HG02623 (cell line): ENCODE data around the gene SMAD1.
A peak's percentile ranks its signal among the peaks of the same experiment; 100 is the strongest.
"Not testable (repeated sequence)": the region's sequence is repeated elsewhere in the genome, so short reads cannot be mapped to it uniquely, and the experiment has no call there.

Experiments
- ATAC-seq: cut with Tn5 transposase; IDR thresholded peaks from one replicate; pipeline ENCODE4 v1.9.1; 2021; ENCODE audit warnings: moderate library complexity; ENCODE audit not compliant: unreplicated experiment

SMAD1 gene

DNA sequence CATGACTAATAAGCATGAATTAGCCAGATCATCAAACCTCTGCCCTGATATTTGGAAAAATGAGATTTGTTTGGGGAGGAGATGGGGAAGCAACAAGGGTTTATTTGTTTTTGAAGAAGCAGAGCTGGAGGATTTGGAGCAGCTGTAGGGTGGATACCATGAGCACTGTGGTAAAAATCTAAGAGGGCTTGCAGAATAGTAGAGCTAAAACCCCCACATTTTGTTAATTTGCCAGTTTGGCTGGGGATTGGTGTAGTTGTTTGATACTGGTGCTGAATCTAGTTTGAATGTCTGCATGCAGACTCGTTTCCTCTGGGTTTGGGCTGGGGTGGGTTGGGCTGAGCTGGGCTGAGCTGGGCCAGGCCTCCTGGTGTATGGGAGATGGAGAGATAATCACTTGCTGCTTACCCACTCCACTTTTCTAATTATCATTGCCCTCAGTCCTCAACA, 43.7 kb downstream of the SMAD1 start:
- ATAC-seq, result no peak

DNA sequence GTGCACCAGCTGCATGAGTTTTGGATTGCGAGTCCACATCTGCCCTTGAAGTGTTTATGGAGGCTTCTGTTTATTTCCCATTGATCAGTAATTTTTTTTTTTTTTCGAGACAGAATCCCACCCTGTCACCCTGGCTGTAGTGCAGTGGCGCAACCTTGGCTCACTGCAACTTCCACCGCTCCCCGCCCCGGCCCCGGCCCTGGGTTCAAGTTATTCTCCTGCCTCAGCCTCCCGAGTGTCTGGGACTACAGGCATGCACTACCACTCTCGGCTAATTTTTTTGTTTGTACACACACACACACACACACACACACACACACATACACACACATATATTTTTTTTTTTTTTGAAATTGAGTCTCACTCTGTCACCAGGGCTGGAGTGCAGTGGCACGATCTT, 46.1 kb downstream of the SMAD1 start:
- no peak for ATAC-seq

DNA sequence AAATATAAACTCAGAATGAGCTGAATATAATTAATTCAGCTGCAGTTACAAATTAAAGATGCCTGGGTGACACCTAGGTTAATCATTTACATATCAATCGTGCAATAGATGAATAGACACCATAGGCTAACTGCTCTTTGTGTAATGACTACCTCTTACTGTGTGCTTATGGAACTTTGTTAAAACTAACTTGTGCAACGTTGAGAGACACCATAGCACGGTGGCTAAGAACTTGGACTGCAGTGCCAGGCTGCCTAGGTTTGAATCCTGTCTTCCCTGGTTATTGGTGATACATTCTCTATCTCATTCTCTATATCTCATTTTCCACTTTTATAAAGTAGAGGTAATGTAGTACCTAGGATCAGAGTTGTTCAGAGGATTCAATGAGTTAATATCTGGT, 46.9 kb downstream of the SMAD1 start:
- no peak for ATAC-seq

DNA sequence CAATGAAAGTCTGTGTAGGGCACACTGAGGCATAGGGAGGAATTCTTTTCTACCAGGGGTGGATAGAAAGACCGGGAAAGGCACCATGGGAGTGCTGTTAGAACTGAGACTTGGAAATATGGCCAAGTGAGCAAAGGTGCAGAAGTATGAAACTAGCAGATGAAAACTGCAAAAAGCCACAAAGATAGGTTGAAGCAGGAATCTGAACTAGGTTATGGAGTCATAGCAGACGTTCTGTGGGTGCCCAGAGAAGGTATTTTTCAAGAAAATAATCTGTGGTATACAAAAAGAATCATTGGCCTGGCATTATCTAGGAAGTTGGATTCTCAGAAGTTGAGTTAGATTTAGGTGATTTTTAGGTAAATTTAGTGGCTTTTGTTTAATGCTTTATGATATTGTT, 48.5 kb downstream of the SMAD1 start:
- no peak for ATAC-seq

DNA sequence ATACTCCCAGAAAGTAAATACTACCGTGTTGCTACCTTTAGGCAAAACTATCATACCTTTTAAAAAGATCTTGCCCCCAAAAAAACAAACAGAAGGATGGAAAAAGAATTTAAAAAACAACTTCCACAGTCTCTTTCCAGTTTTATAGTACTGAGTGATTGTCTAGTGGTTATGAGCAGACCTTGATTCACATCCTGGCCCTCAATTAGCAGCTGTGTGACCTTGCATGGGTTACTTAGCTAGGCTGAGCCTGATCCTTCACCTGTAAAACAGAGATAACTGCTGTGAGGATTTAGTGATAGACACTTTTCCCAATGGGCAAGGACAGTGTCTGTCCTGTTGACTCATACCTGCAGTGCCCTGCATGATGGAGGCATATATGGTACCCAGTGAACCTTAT, 49.0 kb downstream of the SMAD1 start:
- no peak for ATAC-seq

DNA sequence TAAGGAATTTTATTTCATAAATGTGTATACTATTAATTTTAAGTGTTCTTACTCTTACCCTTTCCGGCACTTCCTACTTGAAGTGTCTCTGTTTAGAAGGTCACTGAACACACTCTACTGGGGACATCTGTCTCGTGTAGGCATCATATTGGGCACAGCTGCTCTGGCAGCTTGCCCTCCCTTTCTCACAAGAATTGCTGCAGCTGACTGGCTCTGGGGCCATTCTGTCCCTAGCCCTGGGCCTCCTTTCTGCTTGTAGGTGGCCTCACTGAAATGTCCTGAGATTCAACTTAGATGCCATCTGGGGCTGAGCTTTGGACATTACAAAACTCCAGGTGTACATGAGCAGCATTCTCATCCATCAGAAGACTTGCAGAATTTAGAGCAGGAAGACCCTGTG, 49.6 kb downstream of the SMAD1 start:
- ATAC-seq, result no peak

DNA sequence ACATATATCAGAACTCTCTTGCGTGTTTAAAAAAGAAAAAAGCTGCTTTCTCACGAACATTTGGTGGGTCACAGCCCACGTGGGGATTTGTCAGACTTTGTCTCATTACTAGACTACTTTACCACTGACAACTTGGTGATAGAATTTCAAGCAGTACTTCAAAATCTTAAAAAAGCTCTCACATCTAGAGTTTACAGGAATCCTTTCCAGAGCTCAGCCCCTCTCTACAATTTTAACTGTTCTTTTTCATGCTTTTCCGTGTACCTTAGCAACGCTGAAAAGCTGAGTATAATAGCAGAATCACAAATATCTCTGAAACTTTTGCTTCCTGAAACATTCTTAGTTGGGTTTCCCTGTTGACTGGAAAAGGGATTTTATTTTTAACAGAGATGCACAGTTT, 50.2 kb downstream of the SMAD1 start:
- ATAC-seq, result no peak

DNA sequence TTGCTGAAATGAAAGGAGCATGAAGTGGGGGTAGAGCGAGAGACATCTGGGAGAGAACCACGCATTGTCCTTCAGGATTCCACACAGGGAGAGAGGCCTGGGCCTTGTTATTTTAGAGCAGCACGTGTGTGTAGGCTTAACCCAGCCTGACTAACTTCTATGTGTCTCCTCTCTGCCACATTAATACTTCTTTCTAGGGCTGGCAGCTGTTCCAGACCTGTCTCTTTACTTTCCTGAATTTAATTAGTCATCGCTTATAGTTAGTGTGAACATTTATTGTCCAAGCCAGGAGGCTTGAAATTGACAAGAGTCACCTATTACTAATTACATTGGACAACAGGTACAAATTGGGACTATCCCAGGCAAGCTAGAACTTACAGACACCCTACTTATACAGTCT, 51.3 kb downstream of the SMAD1 start:
- ATAC-seq, result no peak

DNA sequence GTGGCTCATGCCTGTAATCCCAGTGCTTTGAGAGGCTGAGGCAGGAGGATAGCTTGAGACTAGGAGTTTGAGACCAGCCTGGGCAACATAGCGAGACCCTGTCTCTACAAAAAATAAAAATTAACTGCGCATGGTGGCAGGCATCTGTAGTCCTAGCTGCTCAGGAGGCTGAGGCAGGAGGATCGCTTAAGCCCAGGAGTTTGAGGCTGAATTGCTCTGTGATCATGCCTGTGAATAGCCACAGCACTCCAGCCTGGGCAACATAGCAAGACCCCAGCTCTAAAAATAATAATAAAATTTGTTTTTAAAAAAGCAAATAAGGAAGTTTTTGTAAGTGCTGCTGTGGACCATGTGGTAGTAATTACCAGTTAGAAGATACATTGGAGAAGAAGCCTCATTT, 51.8 kb downstream of the SMAD1 start:
- ATAC-seq, result not testable (repeated sequence)

DNA sequence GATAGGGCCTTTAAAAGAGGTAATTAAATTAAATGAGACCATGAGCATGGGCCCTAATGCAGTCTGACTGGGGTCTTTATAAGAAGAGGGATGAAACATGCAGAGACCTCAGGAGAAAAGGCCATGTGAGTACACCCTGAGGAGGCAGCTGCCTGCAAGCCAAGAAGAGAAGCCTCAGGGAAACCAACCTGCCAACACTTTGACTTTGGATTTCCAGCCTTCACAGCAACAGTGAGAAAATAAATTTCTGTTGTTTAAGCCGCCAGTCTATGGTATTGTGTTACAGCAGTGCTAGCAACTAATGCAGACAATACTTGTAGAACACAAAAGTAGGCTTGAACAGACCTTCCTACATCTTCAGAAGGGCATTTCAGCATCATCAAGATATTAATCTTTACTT, 52.3 kb downstream of the SMAD1 start:
- no peak for ATAC-seq

DNA sequence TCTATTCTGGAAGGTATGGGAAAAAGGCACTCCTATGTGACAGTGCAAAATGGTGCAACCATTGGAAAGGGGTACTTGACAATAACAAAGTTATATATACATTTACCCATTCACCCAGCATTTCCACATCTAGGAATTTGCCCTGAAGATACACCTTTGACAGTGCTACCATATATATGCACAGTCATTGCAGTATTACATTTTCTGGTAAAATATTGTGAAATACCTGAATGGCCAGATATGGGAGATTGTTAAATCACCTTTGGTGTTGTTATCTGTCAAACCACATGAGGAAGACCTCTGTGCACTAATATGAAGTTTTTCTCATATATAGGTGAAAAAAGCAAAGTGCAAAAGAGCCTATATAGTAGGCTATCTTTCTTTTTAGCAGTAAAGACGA, 53.5 kb downstream of the SMAD1 start:
- no peak for ATAC-seq

DNA sequence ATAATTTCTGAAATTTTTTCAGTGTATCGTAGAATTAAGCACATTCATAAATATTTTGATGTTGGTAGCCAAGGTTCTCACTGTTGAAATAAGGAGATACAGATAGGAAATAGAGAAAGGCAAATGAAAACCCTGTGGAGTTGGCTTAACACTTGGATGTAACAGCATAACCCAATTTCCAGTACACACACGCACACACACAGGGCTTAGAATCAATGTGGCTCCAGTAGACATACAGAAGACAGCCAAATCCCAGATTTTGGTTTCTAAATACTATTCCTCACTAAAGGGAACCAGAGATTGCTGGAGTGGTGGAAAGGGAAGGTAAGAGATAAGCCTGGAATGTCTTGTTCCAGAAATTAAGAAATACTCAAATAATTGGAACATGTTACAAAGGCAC, 54.4 kb downstream of the SMAD1 start:
- no peak for ATAC-seq

DNA sequence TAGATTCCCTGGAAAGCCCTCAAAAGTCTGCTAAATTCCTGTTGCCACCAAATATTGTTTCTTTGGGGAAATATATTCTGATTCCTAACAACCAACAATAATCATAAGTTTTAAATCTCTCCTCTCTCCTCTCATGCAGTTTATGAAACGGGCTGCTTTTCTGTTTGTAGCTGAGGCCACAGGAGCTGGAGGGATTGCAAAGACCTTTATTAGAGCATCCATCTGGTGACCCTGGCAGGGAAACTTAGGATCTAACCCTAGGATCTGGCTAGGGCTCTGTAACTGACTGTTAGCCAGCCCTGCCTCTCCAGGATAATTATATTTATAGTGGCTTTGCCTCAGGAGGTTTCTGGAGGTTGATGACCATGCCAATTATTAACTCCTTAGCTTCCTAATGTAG, 56.9 kb downstream of the SMAD1 start:
- ATAC-seq, result no peak

DNA sequence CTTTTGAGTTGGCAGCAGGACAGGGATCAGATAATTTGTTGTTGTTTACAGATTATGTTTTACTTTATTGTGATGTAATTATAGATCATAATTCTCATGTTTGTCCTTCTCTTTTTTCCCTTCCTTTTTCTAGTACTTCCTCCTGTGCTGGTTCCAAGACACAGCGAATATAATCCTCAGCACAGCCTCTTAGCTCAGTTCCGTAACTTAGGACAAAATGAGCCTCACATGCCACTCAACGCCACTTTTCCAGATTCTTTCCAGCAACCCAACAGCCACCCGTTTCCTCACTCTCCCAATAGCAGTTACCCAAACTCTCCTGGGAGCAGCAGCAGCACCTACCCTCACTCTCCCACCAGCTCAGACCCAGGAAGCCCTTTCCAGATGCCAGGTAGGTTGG, 58.0 kb downstream of the SMAD1 start:
- no peak for ATAC-seq

DNA sequence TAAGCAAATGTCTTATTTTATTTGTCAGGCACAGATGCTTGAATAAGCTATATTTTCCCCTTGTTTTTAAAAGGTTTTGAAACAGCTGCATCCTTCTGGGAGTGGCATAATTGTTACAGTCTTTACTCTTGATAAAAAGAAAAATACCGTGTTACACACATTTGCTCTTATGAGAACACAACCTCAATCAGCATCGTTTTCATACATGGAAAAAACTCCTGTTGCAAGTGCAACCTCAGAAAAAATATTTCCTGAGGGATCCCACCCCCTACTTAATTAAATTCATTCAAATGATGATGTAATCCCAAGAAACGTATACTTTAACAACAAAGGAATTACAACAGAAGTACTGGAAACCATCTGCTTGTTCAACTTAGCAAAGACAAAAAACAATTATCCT, 58.6 kb downstream of the SMAD1 start:
- no peak for ATAC-seq

DNA sequence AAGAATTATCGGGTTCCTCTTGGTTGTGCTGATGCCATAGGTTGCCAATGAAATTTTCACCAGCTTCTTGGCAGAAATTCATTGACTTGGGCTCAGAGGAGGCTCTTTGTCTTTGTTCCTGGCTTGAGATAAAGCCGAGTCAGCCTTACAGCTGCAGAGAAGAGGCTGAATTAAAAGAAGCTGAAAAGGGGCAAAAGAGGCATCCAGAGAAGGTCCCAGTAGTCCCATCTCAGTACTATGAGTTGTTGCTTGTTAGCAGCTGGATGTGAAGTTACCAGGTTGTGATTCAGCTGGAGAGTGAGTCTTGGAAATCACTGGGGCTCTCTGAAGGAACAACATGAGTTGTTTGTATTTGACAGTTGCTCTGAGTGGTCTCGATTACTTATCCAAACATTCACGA, 59.7 kb downstream of the SMAD1 start:
- ATAC-seq, result no peak

DNA sequence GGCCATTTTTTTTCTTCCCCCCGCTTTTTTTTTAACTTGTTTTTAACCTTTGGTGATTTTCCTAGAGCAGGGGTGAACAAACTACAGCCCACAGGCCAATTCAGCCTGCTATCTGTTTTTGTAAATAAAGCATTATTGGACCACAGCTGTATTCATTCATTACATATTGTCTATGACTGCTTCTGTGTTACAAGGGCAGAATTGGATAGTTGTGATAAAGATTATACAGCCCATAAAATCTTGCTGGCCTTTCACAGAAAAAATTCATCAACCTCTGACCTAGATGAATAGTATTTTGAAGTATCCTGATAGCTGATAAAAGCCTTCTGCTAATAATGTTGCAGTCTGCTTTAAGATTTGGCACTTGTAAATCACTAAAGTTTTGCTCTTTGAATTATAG, 63.4 kb downstream of the SMAD1 start:
- ATAC-seq, result no peak

DNA sequence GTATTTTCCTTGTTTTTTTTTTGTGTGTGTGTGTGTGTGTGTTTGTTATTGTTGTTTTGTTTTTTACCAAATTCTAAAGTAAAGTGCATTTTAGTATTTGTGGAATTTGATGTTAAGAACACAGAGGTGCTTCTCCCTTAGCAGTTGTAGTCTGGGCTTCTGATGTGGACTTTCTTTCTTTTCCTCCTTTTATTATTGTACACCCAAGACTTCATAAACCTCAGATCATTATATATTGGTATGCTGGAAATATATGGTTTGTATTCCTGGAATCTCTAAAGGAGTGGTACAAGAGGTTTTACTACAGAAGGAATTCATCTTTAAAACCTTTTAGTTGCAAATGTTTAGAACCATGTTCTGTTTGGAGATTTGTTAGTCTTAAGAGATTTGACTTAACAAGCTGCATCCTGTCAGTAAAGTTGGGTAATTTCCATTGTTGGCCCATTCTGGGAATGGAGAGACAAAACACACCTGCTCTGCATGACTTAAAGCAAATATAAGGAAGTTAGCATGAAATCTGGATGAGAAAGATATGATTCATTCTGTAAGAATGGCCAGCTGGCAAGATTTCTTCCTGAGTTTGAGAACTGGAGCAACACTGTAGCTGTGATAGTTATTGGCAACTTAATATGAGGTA, 64.0 kb downstream of the SMAD1 start:
- ATAC-seq, result no peak

DNA sequence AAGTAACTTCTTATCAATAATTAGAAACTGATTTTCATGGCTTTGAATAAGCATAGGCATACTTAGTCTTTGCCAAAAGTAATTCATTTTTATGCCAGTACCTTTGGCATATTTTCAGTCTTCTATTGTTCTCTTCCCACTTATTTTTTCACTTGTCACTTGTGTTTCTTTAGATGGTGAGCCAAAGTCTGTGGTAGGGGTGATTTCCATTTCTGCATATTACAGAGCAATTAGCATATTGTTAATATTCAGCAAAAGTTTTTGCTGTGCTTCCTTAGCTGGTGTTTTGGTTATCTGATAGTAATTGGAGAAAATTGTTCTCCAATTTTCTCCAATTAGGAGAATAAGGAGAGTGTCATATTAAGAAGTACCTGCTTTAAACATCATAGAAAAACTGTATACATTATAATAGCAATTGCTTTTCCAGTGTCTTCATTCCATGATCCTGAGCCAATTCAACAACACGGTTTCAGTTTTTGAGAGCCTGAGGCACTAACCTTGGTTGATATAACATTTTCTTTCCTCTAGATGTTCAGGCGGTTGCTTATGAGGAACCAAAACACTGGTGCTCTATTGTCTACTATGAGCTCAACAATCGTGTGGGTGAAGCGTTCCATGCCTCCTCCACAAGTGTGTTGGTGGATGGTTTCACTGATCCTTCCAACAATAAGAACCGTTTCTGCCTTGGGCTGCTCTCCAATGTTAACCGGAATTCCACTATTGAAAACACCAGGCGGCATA, 64.7 kb downstream of the SMAD1 start:
- ATAC-seq, result no peak

DNA sequence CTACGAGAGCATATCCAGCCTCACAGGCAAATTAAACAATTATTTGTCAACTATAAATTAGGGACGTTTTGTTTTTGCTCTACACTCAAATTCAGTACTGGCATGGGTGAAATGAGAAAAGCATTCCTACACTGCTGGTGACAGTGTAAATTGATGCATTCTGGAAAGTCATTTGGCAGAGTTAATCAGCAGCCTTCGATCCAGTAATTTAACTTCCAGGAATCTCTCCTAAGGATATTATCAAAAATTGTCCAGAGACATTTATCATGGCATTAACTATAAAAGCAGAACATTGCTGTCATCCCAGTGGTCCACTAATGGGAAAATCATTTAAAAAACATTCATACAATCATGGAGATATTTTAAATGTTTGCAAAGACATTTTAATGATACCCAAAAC, 70.0 kb downstream of the SMAD1 start:
- ATAC-seq, result no peak

DNA sequence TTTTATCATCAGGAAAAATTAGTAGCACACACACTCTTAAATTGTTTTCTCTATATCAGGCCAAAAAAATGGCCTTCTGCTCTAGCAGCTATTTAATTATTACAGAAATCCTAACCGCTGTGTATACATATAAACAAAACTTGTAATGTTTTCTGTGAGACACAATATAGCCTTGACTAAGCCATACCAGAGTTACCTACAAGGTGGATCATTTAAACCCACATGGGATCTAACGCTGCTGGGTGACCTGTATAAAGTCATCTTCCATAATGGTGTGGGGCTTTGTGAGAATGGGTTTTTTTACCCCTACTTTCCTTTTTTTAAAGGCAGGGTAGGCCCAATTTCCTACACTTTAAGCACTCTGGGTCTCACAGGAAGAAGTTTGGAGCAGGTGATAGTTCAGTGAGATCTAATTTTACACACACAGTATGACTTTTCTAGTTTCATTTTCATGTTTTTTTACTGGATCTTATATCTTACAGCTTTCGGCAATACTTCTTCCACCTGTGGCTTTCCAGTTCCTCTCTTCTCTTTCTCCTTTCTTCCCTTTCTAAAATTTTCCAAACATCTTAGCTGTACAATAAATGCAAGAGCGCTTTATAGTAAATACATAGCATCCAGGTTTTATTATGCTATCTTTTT, 70.6 kb downstream of the SMAD1 start:
- ATAC-seq, result peak; percentile 54

DNA sequence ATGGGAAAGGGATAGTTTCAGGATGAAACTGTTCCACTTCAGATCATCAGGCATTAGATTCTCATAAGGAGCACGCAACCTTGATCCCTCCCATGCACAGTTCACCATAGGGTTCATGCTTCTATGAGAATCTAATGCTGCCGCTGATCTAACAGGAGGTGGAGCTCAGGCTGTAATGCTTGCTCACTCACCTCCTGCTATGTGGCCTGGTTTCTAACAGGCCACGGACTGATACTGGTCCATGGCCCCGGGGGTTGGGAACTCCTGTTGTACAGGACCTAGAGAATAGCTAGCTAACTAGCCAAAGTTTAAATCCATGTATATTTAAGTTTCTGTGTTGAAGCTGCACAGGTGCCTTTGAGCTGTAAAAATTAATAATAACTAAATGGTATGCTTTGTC, 71.7 kb downstream of the SMAD1 start:
- no peak for ATAC-seq
